ENCODE data around the gene HS3ST3A1. TPM values are rescaled to one million over a fixed set of nuclear protein-coding genes. Genes with fewer than 3 reads are reported as not detected.

The HS3ST3A1 gene
- total and polyA plus RNA-seq, 2 of the 8 experiments (the other 6 are each of a cell fraction or from before 2014, with no cell fraction given), result 5.4 to 5.7 TPM

- 90% methylated on average over 9 of the region's 9 CpGs; no CpG with 5 or more reads in 1 of the 2 experiments for WGBS, 2 experiments (ENCODE audit: extremely low coverage in 1 of 2, insufficient coverage in 1 of 2, insufficient read length in 1 of 2, insufficient replicate concordance in 2 of 2, low coverage in 1 of 2, low lambda C conversion rate in 2 of 2, missing lambda C conversion rate in 1 of 2)
- no peak overlapping the region for H2BK120ac ChIP-seq (replicated peaks; ENCODE audit: low read depth, low read length)
- no peak overlapping the region for H3K4me3 ChIP-seq (ENCODE audit: extremely low read depth in 1 of 4, insufficient read depth in 2 of 4, low read depth in 3 of 4, low read length in 4 of 4)
- no peak overlapping the region for H2BK5ac ChIP-seq (ENCODE audit: low read depth, low read length)
- H2BK20ac ChIP-seq (ENCODE audit: low read length), result no peak overlapping the region
- H3K79me2 ChIP-seq (ENCODE audit: control insufficient read depth in 1 of 2, insufficient read depth in 2 of 2, low read length in 2 of 2), result 0 out of 4 replicates have a peak, but pooled peaks cover 0 to 4% of the 10 kb centered on the region in 2 experiments
- H4K91ac ChIP-seq (replicated peaks; ENCODE audit: insufficient read length, low read length), result no peak overlapping the region
- POLR2A ChIA-PET (ENCODE audit: partially characterized antibody), result no interaction called here
- H2BK12ac ChIP-seq (ENCODE audit: low read depth, low read length), result no peak overlapping the region
- H2BK15ac ChIP-seq (ENCODE audit: low read length), result no peak overlapping the region
- FAIRE-seq (no peak), DNase-seq (ENCODE audit: low read depth in 1 of 2, low spot score in 2 of 2) (no peak)
- no peaks in the 10 kb centered on the region for H4K20me1 ChIP-seq (replicated peaks in 1 of 2; ENCODE audit: control insufficient read depth in 1 of 2, insufficient read depth in 2 of 2, low read length in 2 of 2)
- no peaks in the 10 kb centered on the region for H3K27me3 ChIP-seq (replicated peaks in 1 of 4; ENCODE audit: control insufficient read depth in 3 of 4, extremely low read depth in 1 of 4, insufficient read depth in 3 of 4, low read length in 3 of 4)
- H3K4me1 ChIP-seq (replicated peaks in 1 of 4; ENCODE audit: control insufficient read depth in 3 of 4, insufficient read depth in 4 of 4, low read length in 3 of 4), result no peaks in the 10 kb centered on the region
- no peak overlapping the region for H3K18ac ChIP-seq (ENCODE audit: extremely low read depth, low read length)
- H4K8ac ChIP-seq (ENCODE audit: extremely low read depth, insufficient read depth, low read length), result no peak overlapping the region
- no peaks in the 10 kb centered on the region; the same call in 1 of the 2 replicates for H3K79me1 ChIP-seq (ENCODE audit: low read depth, low read length)
- no peak overlapping the region for H3K56ac ChIP-seq (replicated peaks; ENCODE audit: insufficient read length, low read depth, low read length)
- H3K23ac ChIP-seq (ENCODE audit: insufficient read length), result no peak overlapping the region
- H3K9ac ChIP-seq (replicated peaks in 1 of 4; ENCODE audit: extremely low read depth in 1 of 4, low read depth in 3 of 4, low read length in 3 of 4), result no peak overlapping the region
- no peaks in the 10 kb centered on the region for H3K23me2 ChIP-seq (ENCODE audit: low read depth, low read length)
- no peak overlapping the region for H4K5ac ChIP-seq (ENCODE audit: insufficient read length, low read depth, low read length)
- H2AFZ ChIP-seq (ENCODE audit: low read length), result no peak overlapping the region
- no peak overlapping the region for H3K27ac ChIP-seq (ENCODE audit: low read depth, low read length)
- H3K14ac ChIP-seq (ENCODE audit: insufficient read length), result no peak overlapping the region
- no peak overlapping the region for H2AK5ac ChIP-seq (ENCODE audit: low read depth, low read length)
- H3K4ac ChIP-seq (replicated peaks; ENCODE audit: insufficient read length, low read depth, low read length), result no peak overlapping the region
- H3K4me2 ChIP-seq (ENCODE audit: insufficient read depth in 1 of 2, low read depth in 2 of 2, low read length in 2 of 2), result no peak overlapping the region
- H3K9me3 ChIP-seq (ENCODE audit: insufficient read depth in 2 of 2, low read depth in 1 of 2, low read length in 1 of 2), result no peaks in the 10 kb centered on the region
- H3K36me3 ChIP-seq (ENCODE audit: control insufficient read depth in 2 of 4, insufficient read depth in 4 of 4, low read length in 3 of 4), result no peaks in the 10 kb centered on the region
- CTCF ChIA-PET (ENCODE audit: partially characterized antibody), result no interaction called here
- TF ChIP-seq GABPA (IDR thresholded peaks at IDR 0.05; ENCODE audit: borderline replicate concordance, insufficient read depth, low read length), result no peak
- TF ChIP-seq SP1 (IDR thresholded peaks at IDR 0.05; ENCODE audit: low read depth, low read length), result no peak
- TF ChIP-seq EP300 (IDR thresholded peaks at IDR 0.05; ENCODE audit: borderline replicate concordance in 1 of 2, low read depth in 2 of 2, low read length in 2 of 2), result no peak
- no peak for TF ChIP-seq KDM5A (IDR thresholded peaks at IDR 0.05; ENCODE audit: low read length)
- TF ChIP-seq JUND (IDR thresholded peaks at IDR 0.05; ENCODE audit: low read length), result no peak
- TF ChIP-seq NRF1 (IDR thresholded peaks at IDR 0.05; ENCODE audit: low read depth, low read length), result no peak
- no peak for TF ChIP-seq CTCF (IDR thresholded peaks at IDR 0.05; ENCODE audit: control extremely low read depth in 1 of 3, insufficient read depth in 1 of 3, low read depth in 1 of 3, low read length in 3 of 3)
- no peak for TF ChIP-seq RFX5 (IDR thresholded peaks at IDR 0.05; ENCODE audit: borderline replicate concordance, low read depth, low read length)
- TF ChIP-seq SIX5 (IDR thresholded peaks at IDR 0.05; ENCODE audit: low read depth, low read length), result no peak
- no peak for TF ChIP-seq JUN (IDR thresholded peaks at IDR 0.05; ENCODE audit: low read depth, low read length)
- TF ChIP-seq CEBPB (IDR thresholded peaks at IDR 0.05; ENCODE audit: low read depth, low read length), result no peak
These were observed 18.8 kb downstream of the HS3ST3A1 start for GRCh38 chr17:13582776-13583547.
